Ascending aorta (tissue), 2 donors: Measurements from ENCODE around the gene FMN2. TPM values are rescaled to one million over a fixed set of nuclear protein-coding genes. Genes with fewer than 3 reads are reported as not detected.
"Not testable (repeated sequence)": the region's sequence is repeated elsewhere in the genome, so short reads cannot be mapped to it uniquely, and the experiment has no call there.

Experiments
- DNase-seq, 2 donors: peaks; one replicate each; pipeline ENCODE4 v3.0.0-alpha.2; 2019; ENCODE audit warnings: low spot score in 2 of 2
- H3K27ac ChIP-seq, 2 donors: fragments of 200-600 bp; sonication (generic); one replicate each; pipeline ENCODE4 v1.5.1; 2016 to 2017; ENCODE audit warnings: mild to moderate bottlenecking in 1 of 2
- H3K27me3 ChIP-seq: fragments of 200-600 bp; sonication (generic); one replicate; pipeline ENCODE4 v1.5.1; 2017
- H3K36me3 ChIP-seq, 2 donors: fragments of 200-600 bp; sonication (generic); one replicate each; pipeline ENCODE4 v1.5.1; 2016
- H3K4me1 ChIP-seq, 2 donors: fragments of 200-600 bp; sonication (generic); one replicate each; pipeline ENCODE4 v1.5.1; 2016 to 2017; ENCODE audit warnings: mild to moderate bottlenecking in 1 of 2
- H3K4me3 ChIP-seq, 2 donors: fragments of 200-600 bp; sonication (generic); one replicate each; pipeline ENCODE4 v1.5.1; 2016 to 2017; ENCODE audit warnings: mild to moderate bottlenecking in 1 of 2
- H3K9me3 ChIP-seq, 2 donors: fragments of 200-600 bp; sonication (generic); one replicate each; pipeline ENCODE4 v1.5.1; 2016
- intact Hi-C: fragments of 100-400 bp; cut with DNase I; formaldehyde crosslinking; loops from one replicate; pipeline ENCODE4 v1.15.1; 2023
- total RNA-seq: library from RNA; depleted of rRNA; stranded (reverse); fragments of >200 nt; gene quantifications from one replicate; pipeline ENCODE4 v1.1.0, GENCODE V29; 2016
- TF ChIP-seq, protein P1 (sequence below), 3 experiments: fragments of 200-600 bp in 2 of 3; fragments of 450-650 bp in 1 of 3; sonication (generic) in 2 of 3; IDR thresholded peaks; one replicate each; pipeline ENCODE4 v1.5.1; 2016 to 2019; ENCODE audit warnings: antibody characterized with exemption in 3 of 3, mild to moderate bottlenecking in 1 of 3, moderate library complexity in 1 of 3

FMN2 gene
- total RNA-seq, 1 donor from 2014 or later, result not detected

DNA sequence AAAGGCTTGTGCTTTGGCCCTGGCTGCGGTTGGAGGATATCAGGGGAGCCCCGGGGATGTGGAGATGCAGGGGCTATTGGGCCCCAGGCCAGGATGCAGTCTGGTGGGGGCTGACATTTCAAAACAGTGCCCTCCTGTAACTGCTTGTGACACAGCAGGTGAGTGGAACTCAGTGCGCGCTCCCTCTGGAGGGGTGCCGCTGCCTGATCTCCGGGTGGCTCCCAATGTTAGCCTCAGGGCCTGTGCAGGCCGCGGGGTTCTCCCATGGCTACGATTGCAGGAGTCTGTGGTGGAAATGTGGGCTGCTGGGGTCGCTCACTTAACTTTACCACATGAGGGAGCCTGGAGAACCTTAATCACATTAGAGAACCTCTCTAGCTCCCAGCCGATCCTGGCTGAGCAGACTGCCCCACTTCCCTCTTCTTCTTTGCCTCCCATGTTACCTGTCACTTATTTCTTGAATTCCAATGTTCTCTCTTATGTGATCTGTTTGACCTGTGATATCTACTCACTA, 163.2 kb downstream of the FMN2 start:
- H3K27me3 ChIP-seq, result no peaks in the 10 kb centered on the region
- H3K4me1 ChIP-seq, result no peaks in the 10 kb centered on the region
- H3K9me3 ChIP-seq, result no peaks in the 10 kb centered on the region
- H3K36me3 ChIP-seq, result no peaks in the 10 kb centered on the region
- H3K27ac ChIP-seq, result no peak overlapping the region
- intact Hi-C loops, result no loop called here
- TF ChIP-seq, protein P1, sequence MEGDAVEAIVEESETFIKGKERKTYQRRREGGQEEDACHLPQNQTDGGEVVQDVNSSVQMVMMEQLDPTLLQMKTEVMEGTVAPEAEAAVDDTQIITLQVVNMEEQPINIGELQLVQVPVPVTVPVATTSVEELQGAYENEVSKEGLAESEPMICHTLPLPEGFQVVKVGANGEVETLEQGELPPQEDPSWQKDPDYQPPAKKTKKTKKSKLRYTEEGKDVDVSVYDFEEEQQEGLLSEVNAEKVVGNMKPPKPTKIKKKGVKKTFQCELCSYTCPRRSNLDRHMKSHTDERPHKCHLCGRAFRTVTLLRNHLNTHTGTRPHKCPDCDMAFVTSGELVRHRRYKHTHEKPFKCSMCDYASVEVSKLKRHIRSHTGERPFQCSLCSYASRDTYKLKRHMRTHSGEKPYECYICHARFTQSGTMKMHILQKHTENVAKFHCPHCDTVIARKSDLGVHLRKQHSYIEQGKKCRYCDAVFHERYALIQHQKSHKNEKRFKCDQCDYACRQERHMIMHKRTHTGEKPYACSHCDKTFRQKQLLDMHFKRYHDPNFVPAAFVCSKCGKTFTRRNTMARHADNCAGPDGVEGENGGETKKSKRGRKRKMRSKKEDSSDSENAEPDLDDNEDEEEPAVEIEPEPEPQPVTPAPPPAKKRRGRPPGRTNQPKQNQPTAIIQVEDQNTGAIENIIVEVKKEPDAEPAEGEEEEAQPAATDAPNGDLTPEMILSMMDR (IDR thresholded peaks at IDR 0.05), result no peak
- DNase-seq, result no peak
- no peak overlapping the region for H3K4me3 ChIP-seq

DNA sequence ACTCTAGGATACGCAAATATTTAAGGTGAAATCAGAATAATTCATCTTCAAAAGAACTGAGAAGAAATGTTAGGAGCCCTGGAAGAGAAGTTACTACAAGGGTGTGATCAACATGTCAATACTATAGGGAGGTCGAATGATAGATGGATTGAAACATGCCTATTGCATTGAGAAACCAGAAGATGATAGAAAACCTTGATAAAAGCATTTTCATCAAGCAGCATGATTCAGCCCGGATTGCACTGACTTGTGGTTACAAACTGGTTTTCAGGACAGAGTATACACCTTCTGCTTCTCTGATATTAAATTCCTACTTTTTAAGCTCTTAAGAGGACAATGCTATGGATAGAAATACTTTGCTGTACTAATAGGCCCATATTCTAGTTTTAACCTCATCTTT, 164.2 kb downstream of the FMN2 start:
- Histone ChIP-seq H3K4me1 (no peaks in the 10 kb centered on the region), H3K27me3 (no peaks in the 10 kb centered on the region), H3K36me3 (no peaks in the 10 kb centered on the region), H3K4me3 (no peak overlapping the region), H3K9me3 (no peaks in the 10 kb centered on the region), H3K27ac (no peak overlapping the region)
- DNase-seq, result no peak
- TF ChIP-seq, protein P1 (IDR thresholded peaks at IDR 0.05), result no peak
- intact Hi-C loops, result no loop called here

GRCh38 chr1:240256836-240257503, 165.3 kb downstream of the FMN2 start:
- no peaks in the 10 kb centered on the region for H3K27me3 ChIP-seq
- H3K4me1 ChIP-seq, result no peaks in the 10 kb centered on the region
- intact Hi-C loops, result no loop called here
- no peak overlapping the region for H3K4me3 ChIP-seq
- no peak for DNase-seq
- H3K36me3 ChIP-seq, result no peaks in the 10 kb centered on the region
- no peak overlapping the region for H3K27ac ChIP-seq
- no peaks in the 10 kb centered on the region for H3K9me3 ChIP-seq
- TF ChIP-seq, protein P1 (IDR thresholded peaks at IDR 0.05), result no peak

DNA sequence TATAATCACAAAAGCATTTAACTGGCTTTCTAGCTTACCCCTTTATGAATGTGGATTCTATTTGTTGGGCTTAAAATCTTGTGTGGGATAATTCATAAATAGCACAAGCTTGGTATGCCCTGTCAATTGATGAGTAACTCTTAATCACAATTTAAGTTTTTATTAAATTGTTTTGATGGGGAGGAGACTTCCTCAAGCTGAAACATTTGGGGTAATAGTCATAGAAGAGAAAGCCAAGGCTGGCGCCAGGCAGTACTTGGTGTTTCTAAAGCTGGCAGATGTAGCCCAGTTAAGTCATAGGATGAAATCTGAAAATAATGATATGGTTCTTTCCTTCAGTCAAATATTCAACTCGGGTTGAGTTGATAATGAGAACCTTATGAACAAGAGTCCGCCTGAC, 167.2 kb downstream of the FMN2 start:
- intact Hi-C loops, result no loop called here
- H3K27ac ChIP-seq, result no peak overlapping the region
- DNase-seq, result no peak

GRCh38 chr1:240264494-240264893, 172.8 kb downstream of the FMN2 start:
- intact Hi-C loops, H3K27ac ChIP-seq, H3K9me3 ChIP-seq, H3K36me3 ChIP-seq, DNase-seq, H3K4me3 ChIP-seq, H3K4me1 ChIP-seq, H3K27me3 ChIP-seq: not testable (repeated sequence)

More for the DNA sequence above, 167.2 kb downstream of the FMN2 start:
- no peaks in the 10 kb centered on the region for H3K4me1 ChIP-seq
- no peaks in the 10 kb centered on the region for H3K9me3 ChIP-seq
- TF ChIP-seq, protein P1 (IDR thresholded peaks at IDR 0.05), result no peak
- H3K27me3 ChIP-seq, result no peaks in the 10 kb centered on the region
- H3K4me3 ChIP-seq, result no peak overlapping the region
- H3K36me3 ChIP-seq, result no peaks in the 10 kb centered on the region

DNA sequence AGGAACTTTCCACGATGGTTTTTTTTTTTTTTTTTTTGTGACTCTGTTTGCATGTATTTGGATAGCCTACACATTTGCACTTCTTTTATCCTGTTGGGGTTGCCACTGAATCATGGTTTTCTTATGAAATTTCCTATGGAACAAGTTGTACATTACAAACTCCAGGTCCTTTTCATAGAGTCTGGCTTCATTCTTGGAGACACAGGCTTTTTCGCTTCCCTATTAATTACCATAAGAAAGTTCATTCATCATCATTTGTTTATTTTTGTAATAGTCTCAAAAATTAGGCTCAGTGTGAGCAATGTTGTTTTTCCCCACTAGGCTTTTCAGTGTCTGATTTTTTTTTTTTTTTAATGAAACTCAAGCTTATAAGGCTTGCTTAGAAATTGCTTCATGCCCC, 179.4 kb downstream of the FMN2 start:
- Histone ChIP-seq H3K9me3 (peaks cover 0 to 9% of the 10 kb centered on the region in 2 donors), H3K27me3 (no peaks in the 10 kb centered on the region), H3K36me3 (no peaks in the 10 kb centered on the region), H3K27ac (no peak overlapping the region), H3K4me3 (no peak overlapping the region), H3K4me1 (no peaks in the 10 kb centered on the region)
- TF ChIP-seq, protein P1 (IDR thresholded peaks at IDR 0.05), result no peak
- no peak for DNase-seq
- intact Hi-C loops, result no loop called here
